H9 (cell line): Measurements from ENCODE around the gene ASPA. TPM values are rescaled to one million over a fixed set of nuclear protein-coding genes. Genes with fewer than 3 reads are reported as not detected.
A peak's percentile ranks its signal among the peaks of the same experiment; 100 is the strongest.
"Not testable (repeated sequence)": the region's sequence is repeated elsewhere in the genome, so short reads cannot be mapped to it uniquely, and the experiment has no call there.

ENCODE experiments used
- DNase-seq: peaks from one replicate; pipeline ENCODE4 v3.0.0-alpha.2; 2017
- H2AFZ ChIP-seq: one replicate; pipeline ENCODE4 v1.6.1; 2013; ENCODE audit warnings: mild to moderate bottlenecking, low read length, control low read depth, moderate library complexity
- H2AK5ac ChIP-seq: 2 replicates; pipeline ENCODE4 v1.6.1; 2013; ENCODE audit warnings: low read length, control low read depth, mixed read lengths; ENCODE audit not compliant: insufficient read length
- H2BK120ac ChIP-seq: one replicate; pipeline ENCODE4 v1.6.1; 2013; ENCODE audit warnings: low read depth, mild to moderate bottlenecking, low read length, control low read depth, inconsistent platforms; ENCODE audit not compliant: poor library complexity, severe bottlenecking
- H2BK12ac ChIP-seq: 2 replicates; pipeline ENCODE4 v1.6.1; 2013; ENCODE audit warnings: low read length, control low read depth, mixed read lengths, low read depth; ENCODE audit not compliant: insufficient read length
- H2BK15ac ChIP-seq: 2 replicates; pipeline ENCODE4 v1.6.1; 2013; ENCODE audit warnings: low read depth, low read length, control low read depth
- H2BK20ac ChIP-seq: one replicate; pipeline ENCODE4 v1.6.1; 2013; ENCODE audit warnings: low read depth, mild to moderate bottlenecking, low read length, control low read depth, inconsistent platforms; ENCODE audit not compliant: poor library complexity, severe bottlenecking
- H2BK5ac ChIP-seq: 2 replicates; pipeline ENCODE4 v1.6.1; 2013; ENCODE audit warnings: low read length, control low read depth, mixed read lengths; ENCODE audit not compliant: insufficient read length
- H3K14ac ChIP-seq: 2 replicates; pipeline ENCODE4 v1.6.1; 2013; ENCODE audit warnings: low read length, control low read depth; ENCODE audit not compliant: insufficient read depth
- H3K18ac ChIP-seq: 2 replicates; pipeline ENCODE4 v1.6.1; 2013; ENCODE audit warnings: low read depth, mild to moderate bottlenecking, mixed read lengths, low read length, control low read depth; ENCODE audit not compliant: insufficient read length
- H3K23ac ChIP-seq: 2 replicates; pipeline ENCODE4 v1.6.1; 2013; ENCODE audit warnings: low read length, control low read depth, mixed read lengths, low read depth; ENCODE audit not compliant: insufficient read length
- H3K23me2 ChIP-seq: 2 replicates; pipeline ENCODE4 v1.6.1; 2013; ENCODE audit warnings: low read depth, mild to moderate bottlenecking, mixed read lengths, low read length, control low read depth; ENCODE audit not compliant: insufficient read length, poor library complexity, severe bottlenecking
- H3K27ac ChIP-seq: 2 replicates; pipeline ENCODE4 v1.5.1; 2013; ENCODE audit warnings: low read length, control low read depth, mixed read lengths, low read depth; ENCODE audit not compliant: insufficient read length
- H3K27me3 ChIP-seq: 2 replicates; pipeline ENCODE4 v1.6.1; 2013; ENCODE audit warnings: low read length, control low read depth, inconsistent platforms; ENCODE audit not compliant: insufficient read depth
- H3K4ac ChIP-seq: 2 replicates; pipeline ENCODE4 v1.6.1; 2013; ENCODE audit warnings: low read depth, mild to moderate bottlenecking, control low read depth, inconsistent platforms, low read length, moderate library complexity
- H3K4me1 ChIP-seq: 2 replicates; pipeline ENCODE4 v1.6.1; 2013; ENCODE audit warnings: low read length, control low read depth, inconsistent platforms; ENCODE audit not compliant: insufficient read depth
- H3K4me2 ChIP-seq: 2 replicates; pipeline ENCODE4 v1.6.1; 2013; ENCODE audit warnings: low read length, control low read depth, mixed read lengths; ENCODE audit not compliant: insufficient read length, insufficient read depth
- H3K56ac ChIP-seq: 2 replicates; pipeline ENCODE4 v1.6.1; 2013; ENCODE audit warnings: low read depth, mild to moderate bottlenecking, mixed read lengths, low read length, control low read depth; ENCODE audit not compliant: insufficient read length
- H3K79me1 ChIP-seq: 2 replicates; pipeline ENCODE4 v1.6.1; 2013; ENCODE audit warnings: low read depth, mild to moderate bottlenecking, moderate library complexity, low read length, control low read depth, inconsistent platforms; ENCODE audit not compliant: insufficient read depth, poor library complexity, severe bottlenecking
- H3K79me2 ChIP-seq: 2 replicates; pipeline ENCODE4 v1.6.1; 2013; ENCODE audit warnings: low read length, control low read depth, inconsistent platforms; ENCODE audit not compliant: insufficient read depth
- H3K9ac ChIP-seq: 2 replicates; pipeline ENCODE4 v1.6.1; 2013; ENCODE audit warnings: low read length, control low read depth, mixed read lengths; ENCODE audit not compliant: insufficient read length; ENCODE audit errors: extremely low read depth
- H3K9me3 ChIP-seq: one replicate; pipeline ENCODE4 v1.6.1; 2013; ENCODE audit warnings: low read depth, low read length, inconsistent platforms; ENCODE audit not compliant: control insufficient read depth
- H3T11ph ChIP-seq: one replicate; pipeline ENCODE4 v1.6.1; 2013; ENCODE audit warnings: mild to moderate bottlenecking, low read length, control low read depth, inconsistent platforms
- H4K20me1 ChIP-seq: one replicate; pipeline ENCODE4 v1.6.1; 2013; ENCODE audit not compliant: control insufficient read depth, insufficient read length, insufficient read depth
- H4K5ac ChIP-seq: 2 replicates; pipeline ENCODE4 v1.6.1; 2013; ENCODE audit warnings: low read depth, mild to moderate bottlenecking, mixed read lengths, low read length, control low read depth; ENCODE audit not compliant: insufficient read length
- H4K8ac ChIP-seq: replicated peaks from 2 replicates; pipeline ENCODE4 v1.6.1; 2013; ENCODE audit warnings: low read length, control low read depth, mixed read lengths, low read depth; ENCODE audit not compliant: insufficient read length
- H4K91ac ChIP-seq: 2 replicates; pipeline ENCODE4 v1.6.1; 2013; ENCODE audit warnings: low read depth, mild to moderate bottlenecking, moderate library complexity, mixed read lengths, low read length, control low read depth; ENCODE audit not compliant: insufficient read length
- H3K27ac Mint-ChIP-seq, 3 experiments: 2 replicates in 2 of 3; 3 replicates in 1 of 3; pipeline ENCODE4 v1.8.0; 2020 to 2021; ENCODE audit warnings: mixed read lengths in 3 of 3, mild to moderate bottlenecking in 1 of 3, moderate library complexity in 1 of 3
- H3K27me3 Mint-ChIP-seq: 2 replicates; pipeline ENCODE4 v1.8.0; 2021; ENCODE audit warnings: low read depth, mild to moderate bottlenecking, moderate library complexity, mixed read lengths
- H3K36me3 Mint-ChIP-seq, 3 experiments: 2 replicates in 2 of 3; 3 replicates in 1 of 3; pipeline ENCODE4 v1.8.0; 2020 to 2021; ENCODE audit warnings: low read depth in 3 of 3, mixed read lengths in 3 of 3; ENCODE audit not compliant: insufficient read depth in 1 of 3
- H3K4me1 Mint-ChIP-seq, 2 experiments: 2 replicates each; pipeline ENCODE4 v1.8.0; 2020; ENCODE audit warnings: mixed read lengths in 2 of 2
- H3K4me3 Mint-ChIP-seq, 2 experiments: 2 replicates in 1 of 2; 3 replicates in 1 of 2; pipeline ENCODE4 v1.8.0; 2020 to 2021; ENCODE audit warnings: mild to moderate bottlenecking in 2 of 2, mixed read lengths in 2 of 2, moderate library complexity in 1 of 2
- H3K9me3 Mint-ChIP-seq, 2 experiments: 2 replicates in 1 of 2; 3 replicates in 1 of 2; pipeline ENCODE4 v1.8.0; 2020; ENCODE audit warnings: mild to moderate bottlenecking in 2 of 2, mixed read lengths in 2 of 2, moderate library complexity in 1 of 2
- CTCF ChIP-seq: fragments of 200-600 bp; sonication (generic); conservative IDR thresholded peaks from 3 replicates; pipeline ENCODE4 v1.8.0; 2021; ENCODE audit warnings: antibody characterized with exemption, mild to moderate bottlenecking
- WGBS: extraction: QIAGEN DNeasy Blood & Tissue Kit; methylation state at CpG from one replicate; pipeline ENCODE4 v1.1.7; 2013; ENCODE audit warnings: missing lambda C conversion rate, low lambda C conversion rate, mixed read lengths; ENCODE audit not compliant: insufficient read length; ENCODE audit errors: extremely low coverage; 5-methylcytosine and 5-hydroxymethylcytosine counted together
- long read RNA-seq: library from polyadenylated mRNA; unstranded; transcript quantifications from one replicate; pipeline ENCODE4 v2.0.0, GENCODE V29; 2020
- total RNA-seq: library from RNA; stranded (reverse); gene quantifications from 2 replicates; pipeline ENCODE4 v1.2.1, GENCODE V29; 2021

Gene ASPA
- not detected in 2 replicates for total RNA-seq
- long read RNA-seq = 0 reads

GRCh38 chr17:3475812-3476610 is at the start of gene ASPA:
TSS of gene ASPA (plus strand) at chr17:3475997. CDS start at chr17:3476160, 163 bp downstream.
- Histone ChIP-seq H4K5ac (no peak within 1 kb of the TSS), H2BK12ac (no peak within 1 kb of the TSS), H3K23me2 (no peaks in the 10 kb centered on the region), H3K79me1 (no peaks in the 10 kb centered on the region), H3K9me3 (no peaks in the 10 kb centered on the region), H3K14ac (no peak within 1 kb of the TSS), H3T11ph (no peak within 1 kb of the TSS), H4K91ac (no peak within 1 kb of the TSS), H3K18ac (no peak within 1 kb of the TSS), H2AFZ (no peak within 1 kb of the TSS), H3K79me2 (no peaks in the 10 kb centered on the region), H2BK15ac (no peak within 1 kb of the TSS), H2BK120ac (no peak within 1 kb of the TSS), H3K4me1 (no peaks in the 10 kb centered on the region; the same call in 1 of the 2 replicates), H3K23ac (no peak within 1 kb of the TSS), H3K27me3 (no peaks in the 10 kb centered on the region), H3K9ac (no peak within 1 kb of the TSS), H4K20me1 (no peaks in the 10 kb centered on the region), H4K8ac (no peak within 1 kb of the TSS), H3K4me2 (no peak within 1 kb of the TSS), H2AK5ac (no peak within 1 kb of the TSS), H2BK5ac (no peak within 1 kb of the TSS), H3K4ac (no peak within 1 kb of the TSS), H3K27ac (no peak within 1 kb of the TSS), H3K56ac (no peak within 1 kb of the TSS), H2BK20ac (no peak within 1 kb of the TSS)
- Mint-ChIP-seq H3K27me3 (no peaks in the 10 kb centered on the region), H3K27ac (peak within 1 kb of the TSS in 1 of 3 experiments; percentile 53; a peak in 1 of 7 replicates), H3K36me3 (no peaks in the 10 kb centered on the region), H3K9me3 (no peaks in the 10 kb centered on the region), H3K4me3 (no peak within 1 kb of the TSS), H3K4me1 (peaks cover 15 to 21% of the 10 kb centered on the region in 2 experiments)
- WGBS = no CpG with 5 or more reads among the region's 7 CpGs
- no peak for DNase-seq
- no peak for TF ChIP-seq CTCF

- H3K23ac ChIP-seq, H2BK12ac ChIP-seq, H2BK20ac ChIP-seq, H4K5ac ChIP-seq, H2BK5ac ChIP-seq, H3K4me2 ChIP-seq, H3K23me2 ChIP-seq, H3K4me3 Mint-ChIP-seq, H3K79me2 ChIP-seq, H3K9ac ChIP-seq, H3K27ac ChIP-seq, H3K9me3 ChIP-seq, H2BK120ac ChIP-seq, H2BK15ac ChIP-seq, H3K27me3 ChIP-seq, H4K8ac ChIP-seq, H3K18ac ChIP-seq, H3K79me1 ChIP-seq, H4K20me1 ChIP-seq, H2AFZ ChIP-seq, H4K91ac ChIP-seq, H3K36me3 Mint-ChIP-seq, H3K56ac ChIP-seq, H3K4me1 Mint-ChIP-seq, H3K4ac ChIP-seq, H3K27me3 Mint-ChIP-seq, H3K27ac Mint-ChIP-seq, H2AK5ac ChIP-seq, H3T11ph ChIP-seq, H3K14ac ChIP-seq, H3K4me1 ChIP-seq: not testable (repeated sequence)
- WGBS = no CpG with 5 or more reads among the region's 7 CpGs
- peaks cover 23 to 65% of the 10 kb centered on the region in 2 experiments for H3K9me3 Mint-ChIP-seq
- DNase-seq = peak; percentile 68
Measured at GRCh38 chr17:3433215-3433614, 42.6 kb upstream of the ASPA start.
